H1 (cell line): Measurements from ENCODE around the gene CRADD. TPM values are rescaled to one million over a fixed set of nuclear protein-coding genes. Genes with fewer than 3 reads are reported as not detected.

Experiments
- ASH2L ChIP-seq: fragments of 200-600, 300-600 bp; sonication (generic); IDR thresholded peaks from one replicate; pipeline ENCODE4 v1.7.1; 2017; ENCODE audit warnings: low read length
- ATF3 ChIP-seq: IDR thresholded peaks from 2 replicates; pipeline ENCODE4 v1.6.1; 2011; ENCODE audit warnings: low read depth, mild to moderate bottlenecking, low read length; ENCODE audit not compliant: insufficient read depth
- CEBPB ChIP-seq: IDR thresholded peaks from 2 replicates; pipeline ENCODE4 v1.6.1; 2012; ENCODE audit warnings: low read depth, low read length
- CHD7 ChIP-seq: fragments of 300-600 bp; sonication (generic); IDR thresholded peaks from 2 replicates; pipeline ENCODE4 v1.7.1; 2012; ENCODE audit warnings: low read length, moderate library complexity, mild to moderate bottlenecking, inconsistent platforms; ENCODE audit not compliant: insufficient replicate concordance
- CTBP2 ChIP-seq: IDR thresholded peaks from 2 replicates; pipeline ENCODE4 v1.7.0; 2011; ENCODE audit warnings: borderline replicate concordance, mild to moderate bottlenecking, moderate library complexity, mixed read lengths, low read length; ENCODE audit not compliant: insufficient read depth, insufficient read length
- EGR1 ChIP-seq: IDR thresholded peaks from 2 replicates; pipeline ENCODE4 v1.6.1; 2011; ENCODE audit warnings: low read depth, low read length, borderline replicate concordance
- RNF2 ChIP-seq: fragments of 200-900, 300-1000 bp; sonication (generic); IDR thresholded peaks from 2 replicates; pipeline ENCODE4 v1.7.1; 2016; ENCODE audit warnings: borderline replicate concordance, low read depth, mild to moderate bottlenecking, antibody characterized with exemption, low read length; ENCODE audit not compliant: poor library complexity, severe bottlenecking; ENCODE audit errors: missing control alignments
- SAP30 ChIP-seq: fragments of 300-600 bp; sonication (generic); IDR thresholded peaks from 2 replicates; pipeline ENCODE4 v1.7.1; 2012; ENCODE audit warnings: low read length, moderate library complexity, mild to moderate bottlenecking, inconsistent platforms; ENCODE audit not compliant: insufficient read depth, insufficient replicate concordance
- ZNF274 ChIP-seq: IDR thresholded peaks from 2 replicates; pipeline ENCODE4 v1.7.0; 2012; ENCODE audit warnings: low read length, borderline replicate concordance; ENCODE audit errors: extremely low read depth
- polyA plus RNA-seq, 7 experiments: library from polyadenylated mRNA; depleted of rRNA in 3 of 7; stranded (reverse) in 5 of 7; unstranded in 2 of 7; fragments of >200 nt in 5 of 7; fragments of 200-250 nt in 2 of 7; gene quantifications; 1 replicate in 5 of 7; 2 replicates in 1 of 7; 4 replicates in 1 of 7; pipeline versions ENCODE4 v1.2.1 to v1.2.3, GENCODE V29; 2011 to 2013; ENCODE audit warnings: missing spikeins in 2 of 7, mixed read lengths in 2 of 7
- total RNA-seq: library from RNA; stranded (reverse); fragmentation: NEBNext Ultra II Directional; extraction: Animal tissue kit (Norgen Biotek cat#: 25700); gene quantifications from 2 replicates; pipeline ENCODE4 v1.2.1, GENCODE V29; 2021

Gene CRADD
- total and polyA plus RNA-seq, 2 of the 8 experiments (the other 6 are each of a cell fraction or from before 2014, with no cell fraction given), result 8.1 to 15.4 TPM

- no peak for TF ChIP-seq CHD7
- TF ChIP-seq CEBPB, result no peak
- TF ChIP-seq RNF2, result no peak
- TF ChIP-seq ASH2L, result no peak
- TF ChIP-seq ATF3, result no peak
- no peak for TF ChIP-seq EGR1
- TF ChIP-seq CTBP2, result no peak
- no peak for TF ChIP-seq ZNF274
- no peak for TF ChIP-seq SAP30
These were observed 217.4 kb downstream of the CRADD start (continued) for GRCh38 chr12:93894391-93895088.
